ENCODE results near the gene MCM8.
"Not testable (repeated sequence)": the region's sequence is repeated elsewhere in the genome, so short reads cannot be mapped to it uniquely, and the experiment has no call there.

Gene MCM8

DNA sequence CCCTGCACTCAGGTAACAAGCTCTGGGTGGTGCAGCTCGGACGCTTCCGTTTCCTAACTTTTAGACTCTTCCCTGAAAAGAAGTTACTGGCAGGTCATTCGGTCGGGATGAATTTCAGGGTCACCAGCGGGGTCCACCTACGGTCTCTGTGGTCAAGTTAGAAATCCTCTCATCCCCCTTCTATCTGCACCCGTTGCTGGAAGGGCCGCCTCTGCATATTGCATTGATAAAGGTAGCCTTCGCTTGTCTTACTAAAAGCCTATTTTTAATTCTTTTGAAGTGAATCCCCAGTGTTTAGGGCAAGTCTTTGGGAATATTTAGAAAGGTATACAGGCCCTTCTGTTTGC lies 56.1 kb downstream of the MCM8 start:
- DNase-seq (ENCODE audit: low read depth): no peak

GRCh38 chr20:6007094-6007528 lies 56.7 kb downstream of the MCM8 start:
- no peak for DNase-seq (ENCODE audit: low read depth)

- no peak for DNase-seq (ENCODE audit: low read depth)
Measured at GRCh38 chr20:6007529-6008103, 57.2 kb downstream of the MCM8 start.

DNA sequence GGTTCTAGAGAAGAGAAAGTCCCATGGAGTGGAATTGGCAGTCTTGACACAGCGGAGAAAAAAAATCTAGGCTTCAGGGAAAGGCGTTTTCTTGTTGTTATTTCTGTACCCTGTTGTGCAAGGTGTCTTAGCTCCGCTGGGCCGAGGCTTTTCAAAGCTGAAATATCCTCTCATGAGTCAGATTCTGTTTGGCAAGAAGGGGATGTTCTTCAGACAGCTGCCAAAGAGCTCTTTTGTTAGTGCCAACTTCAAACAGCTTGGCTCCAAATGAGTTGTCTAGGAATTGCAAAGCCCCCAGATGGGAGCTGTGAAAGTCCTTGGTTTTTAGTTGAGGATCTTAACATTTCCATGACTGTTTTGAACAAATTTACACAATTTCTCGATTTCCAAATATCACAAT lies 57.8 kb downstream of the MCM8 start:
- DNase-seq (ENCODE audit: low read depth): no peak

DNA sequence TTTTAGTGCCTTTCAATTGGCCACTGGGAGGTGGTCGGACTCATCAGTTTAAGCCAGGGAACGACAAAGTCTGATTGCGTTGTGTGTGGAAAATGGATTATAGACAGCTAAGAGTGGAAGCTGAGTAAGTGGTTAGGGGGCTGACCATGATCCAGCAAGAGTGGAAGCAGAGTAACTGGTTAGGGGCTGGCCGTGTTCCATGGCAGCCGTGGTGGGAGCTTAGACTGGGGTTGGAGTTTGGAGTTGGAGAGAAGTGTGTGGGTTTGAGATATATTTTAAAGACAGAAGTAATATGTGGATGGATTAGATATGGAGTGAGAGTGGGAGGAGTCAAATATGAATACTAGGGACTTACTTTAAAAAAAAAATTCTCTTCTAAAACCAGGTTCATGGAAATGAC lies 61.7 kb downstream of the MCM8 start:
- DNase-seq (ENCODE audit: low read depth): no peak

DNA sequence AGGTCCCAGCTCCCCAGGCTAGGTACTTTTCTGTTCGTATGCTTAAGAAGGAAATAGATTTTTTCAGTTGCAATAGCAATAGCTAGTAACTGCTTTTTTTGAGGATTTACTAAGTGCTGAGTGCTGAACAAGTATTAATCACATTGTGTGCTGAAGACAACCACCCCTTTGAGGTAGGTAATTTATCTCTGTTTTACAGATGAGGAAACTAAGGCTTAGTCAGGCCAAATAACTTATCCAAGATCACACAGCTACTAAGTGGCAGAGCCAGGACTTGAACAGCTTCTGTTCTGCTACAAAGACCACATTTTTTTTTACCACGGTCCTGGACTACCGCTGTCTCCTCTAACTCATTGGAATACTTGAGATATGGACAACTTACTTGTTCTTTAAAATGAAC lies 63.6 kb downstream of the MCM8 start:
- no peak for DNase-seq (ENCODE audit: low read depth)

DNA sequence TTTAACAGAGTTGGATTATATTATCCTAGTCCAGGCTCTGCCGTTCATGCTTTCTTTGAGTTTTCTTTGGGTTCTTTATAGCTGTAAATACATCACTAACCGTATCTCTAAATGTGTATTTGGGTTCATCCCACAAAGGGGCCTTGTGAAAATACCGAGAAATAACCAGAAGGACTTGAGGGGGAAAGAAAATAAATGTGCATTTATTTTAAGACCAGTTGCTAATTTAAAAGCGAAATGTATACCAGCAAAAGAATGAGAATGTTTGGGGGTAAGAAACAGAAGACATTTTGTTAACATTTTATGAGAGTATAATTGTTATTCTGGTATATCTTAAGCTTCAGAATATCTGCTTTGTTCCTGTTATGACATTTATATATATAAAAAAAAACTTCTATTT lies 64.5 kb downstream of the MCM8 start:
- DNase-seq (ENCODE audit: low read depth): no peak

- no peak for DNase-seq (ENCODE audit: low read depth)
Measured at GRCh38 chr20:6017467-6017866, 67.0 kb downstream of the MCM8 start.

DNA sequence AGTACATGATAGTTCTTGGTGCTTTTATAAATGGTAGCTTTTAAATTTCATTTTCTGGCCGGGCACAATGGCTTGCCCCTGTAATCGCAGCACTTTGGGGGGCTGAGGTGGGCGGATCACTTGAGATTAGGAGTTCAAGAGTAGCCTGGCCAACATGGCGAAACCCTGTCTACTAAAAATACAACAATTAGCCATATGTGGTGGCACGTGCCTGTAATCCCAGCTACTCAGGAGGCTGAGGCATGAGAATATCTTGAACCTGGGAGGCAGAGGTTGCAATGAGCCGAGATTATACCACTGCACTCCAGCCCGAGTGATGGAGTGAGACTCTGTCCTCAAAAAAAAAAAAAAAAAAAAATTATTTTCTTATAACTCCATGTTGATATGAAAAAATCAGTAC lies 67.4 kb downstream of the MCM8 start:
- DNase-seq (ENCODE audit: low read depth): no peak

DNA sequence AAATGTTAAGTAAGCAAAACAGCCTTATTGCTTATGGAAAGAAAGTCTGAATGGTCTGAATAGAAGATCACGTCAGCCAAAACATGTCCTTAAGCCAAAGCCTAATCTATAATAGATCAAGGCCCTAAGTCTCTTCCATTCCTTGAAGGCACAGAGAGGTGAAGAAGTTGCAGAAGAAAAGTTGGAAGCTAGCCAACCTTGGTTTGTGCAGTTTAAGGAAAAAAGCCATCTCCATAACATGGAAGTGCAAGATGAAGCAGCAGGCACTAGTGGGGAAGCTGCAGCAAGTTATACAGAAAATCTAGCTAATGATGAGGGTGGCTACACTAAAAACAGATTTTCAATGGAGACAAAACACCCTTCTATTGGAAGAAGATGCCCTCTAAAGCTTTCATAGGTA lies 74.3 kb downstream of the MCM8 start:
- no peak for DNase-seq (ENCODE audit: low read depth)

DNA sequence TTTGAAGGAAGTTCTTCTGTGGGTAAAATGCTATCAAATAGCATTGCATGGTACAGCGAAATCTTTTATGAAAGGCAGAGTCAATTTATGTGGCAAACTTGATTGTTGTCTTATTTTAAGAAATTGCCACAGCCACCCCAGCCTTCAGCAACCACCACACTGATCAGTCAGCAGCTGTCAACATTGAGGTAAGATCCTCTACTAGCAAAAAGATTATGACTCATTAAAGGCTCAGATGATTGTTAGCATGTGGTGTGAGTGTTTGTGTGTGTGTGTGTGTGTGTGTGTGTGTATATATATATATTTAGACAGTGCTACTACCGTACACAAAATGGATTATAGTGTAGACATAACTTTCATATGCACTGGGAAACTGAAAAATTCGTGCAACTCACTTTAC lies 75.6 kb downstream of the MCM8 start:
- DNase-seq (ENCODE audit: low read depth): no peak

GRCh38 chr20:6028818-6029217 lies 78.4 kb downstream of the MCM8 start:
- DNase-seq (ENCODE audit: low read depth): no peak

DNA sequence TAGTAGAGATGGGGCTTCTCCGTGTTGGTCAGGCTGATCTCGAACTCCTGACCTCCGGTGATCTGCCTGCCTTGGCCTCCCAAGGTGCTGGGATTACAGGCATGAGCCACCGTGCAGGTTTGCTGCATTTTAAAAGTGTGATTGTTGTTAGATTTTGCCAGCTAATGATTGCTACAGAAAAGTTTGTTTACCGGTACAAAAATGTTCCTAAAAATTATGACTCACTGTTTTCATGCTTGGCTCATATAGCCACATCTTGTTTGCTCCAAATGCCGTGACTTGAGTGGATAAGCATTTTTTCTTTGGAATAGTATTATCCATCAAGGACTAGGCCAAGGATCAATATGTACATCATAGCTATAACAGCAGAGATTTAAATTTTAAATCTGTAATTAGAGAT lies 79.1 kb downstream of the MCM8 start:
- DNase-seq (ENCODE audit: low read depth): no peak

DNA sequence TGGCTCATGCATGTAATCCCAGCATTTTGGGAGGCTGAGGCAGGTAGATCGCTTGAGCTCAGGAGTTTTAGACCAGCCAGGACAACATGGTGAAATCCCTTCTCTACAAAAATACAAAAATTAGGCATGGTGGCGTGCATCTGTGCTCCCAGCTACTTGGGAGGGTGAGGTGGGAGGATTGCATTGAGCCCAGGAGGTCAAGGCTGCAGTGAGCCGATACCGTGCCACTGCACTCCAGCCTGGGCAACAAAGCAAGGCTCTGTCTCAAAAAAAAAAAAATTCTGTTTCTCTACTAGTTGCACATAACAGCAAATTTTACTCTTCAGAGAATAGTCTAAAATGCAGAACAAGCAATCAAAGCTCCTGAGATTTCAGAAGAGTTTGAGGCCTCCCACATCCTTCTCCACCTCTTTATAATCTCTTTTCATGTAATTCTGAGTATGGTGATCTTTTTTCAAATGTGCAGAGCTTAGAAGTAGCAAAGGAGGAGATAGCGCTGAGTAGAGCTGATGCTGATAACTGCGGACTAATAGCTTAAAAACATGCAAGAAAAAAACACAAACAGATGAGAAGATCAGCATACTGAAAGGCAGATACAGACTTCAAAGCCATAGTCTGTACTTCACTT lies 80.1 kb downstream of the MCM8 start:
- DNase-seq (ENCODE audit: low read depth): no peak

GRCh38 chr20:6032907-6033306 lies 82.5 kb downstream of the MCM8 start:
- not testable (repeated sequence) for DNase-seq (ENCODE audit: low read depth)

- no peak for DNase-seq (ENCODE audit: low read depth)
Measured at GRCh38 chr20:6034134-6034969, 83.9 kb downstream of the MCM8 start.

DNA sequence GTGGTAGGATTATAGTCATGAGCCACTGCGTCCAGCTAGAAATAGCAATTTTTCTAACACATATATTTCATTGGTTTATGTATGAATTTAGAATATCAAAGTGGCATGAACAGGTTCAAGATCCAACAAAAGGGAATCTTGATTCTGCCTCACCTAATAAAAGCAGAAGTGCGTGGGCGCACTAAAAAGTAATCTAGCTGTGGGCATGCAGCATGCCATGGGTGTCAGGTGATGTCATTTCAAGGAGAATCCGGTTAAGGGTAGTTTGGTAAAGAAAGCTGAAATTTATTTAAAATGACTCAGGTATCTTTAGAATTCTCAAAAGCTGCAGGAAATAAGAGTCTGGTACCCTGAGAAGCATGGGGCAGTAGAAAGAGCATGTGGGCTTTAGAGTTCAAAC lies 85.8 kb downstream of the MCM8 start:
- no peak for DNase-seq (ENCODE audit: low read depth)

- DNase-seq (ENCODE audit: low read depth): no peak
Measured at GRCh38 chr20:6037082-6037481, 86.6 kb downstream of the MCM8 start.

- no peak for DNase-seq (ENCODE audit: low read depth)
Measured at GRCh38 chr20:6038256-6038655, 87.8 kb downstream of the MCM8 start.

DNA sequence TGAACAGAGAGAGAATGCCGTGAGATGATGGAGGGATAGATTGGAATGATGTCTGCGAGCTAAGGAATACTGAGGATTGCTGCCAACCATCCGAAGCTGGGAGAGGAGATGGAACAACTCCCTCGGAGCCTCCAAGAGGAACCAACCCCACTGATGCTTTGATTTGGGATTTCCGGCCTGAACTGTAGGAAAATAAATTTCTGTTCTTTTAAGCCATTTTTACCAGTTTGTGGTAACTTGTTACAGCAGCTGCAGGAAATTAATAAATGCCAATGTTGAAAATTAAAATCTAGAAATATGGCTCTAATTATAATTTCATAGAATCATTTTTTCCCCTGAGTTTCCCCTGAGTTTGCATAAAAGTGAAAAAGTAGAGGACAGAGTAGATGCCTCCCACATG lies 89.3 kb downstream of the MCM8 start:
- no peak for DNase-seq (ENCODE audit: low read depth)

DNA sequence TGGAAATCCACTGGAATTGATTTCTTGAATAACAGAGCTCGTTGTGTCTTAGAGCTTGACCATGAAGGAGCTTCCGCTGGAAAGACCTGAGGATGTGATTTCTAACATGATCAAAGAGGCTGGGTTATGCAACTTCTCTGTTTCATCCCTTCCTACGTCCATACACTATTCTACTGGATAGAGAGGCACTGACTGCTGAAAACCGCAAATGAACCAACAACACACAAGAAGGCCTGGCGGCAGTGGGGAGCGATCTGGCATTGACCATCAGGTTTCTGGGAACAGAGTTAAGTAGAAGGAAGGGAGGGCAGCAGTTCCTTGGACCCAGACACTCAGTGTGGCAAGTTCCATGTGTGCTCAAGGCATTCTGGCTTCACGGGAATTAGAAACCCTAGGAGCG lies 90.1 kb downstream of the MCM8 start:
- no peak for DNase-seq (ENCODE audit: low read depth)

- no peak for DNase-seq (ENCODE audit: low read depth)
Measured at GRCh38 chr20:6040958-6041807, 90.7 kb downstream of the MCM8 start.

- DNase-seq (ENCODE audit: low read depth): no peak
Measured at GRCh38 chr20:6041808-6042265, 91.4 kb downstream of the MCM8 start.
